HepG2 (cell line): ENCODE results near the gene DDX24. TPM values are rescaled to one million over a fixed set of nuclear protein-coding genes. Genes with fewer than 3 reads are reported as not detected.

Source experiments
- AKNA ChIP-seq: sonication (generic); formaldehyde crosslinking; IDR thresholded peaks from 2 replicates; pipeline ENCODE4 v1.4.0; 2020; ENCODE audit warnings: missing genetic modification reagents, borderline replicate concordance
- DR1 ChIP-seq: sonication (generic); formaldehyde crosslinking; IDR thresholded peaks from 2 replicates; pipeline ENCODE4 v1.8.0; 2021; ENCODE audit warnings: mild to moderate bottlenecking, missing genetic modification reagents, inconsistent platforms
- HMGXB4 ChIP-seq, 2 experiments: sonication (generic) in 1 of 2; formaldehyde crosslinking in 1 of 2; IDR thresholded peaks; 2 replicates each; pipeline versions ENCODE4 v1.4.0 to v1.6.1; 2018 to 2020; ENCODE audit warnings: missing genetic modification reagents in 2 of 2, borderline replicate concordance in 1 of 2, low read depth in 1 of 2, mild to moderate bottlenecking in 1 of 2, missing biosample characterization in 1 of 2
- HNRNPLL ChIP-seq: fragments of 200-400 bp; formaldehyde crosslinking; IDR thresholded peaks from 2 replicates; pipeline ENCODE4 v1.6.1; 2017; ENCODE audit warnings: mild to moderate bottlenecking, low read depth, low read length; ENCODE audit not compliant: poor library complexity, severe bottlenecking
- KDM5B ChIP-seq: sonication (generic); formaldehyde crosslinking; IDR thresholded peaks from 2 replicates; pipeline ENCODE4 v1.4.0; 2020; ENCODE audit warnings: missing genetic modification reagents, mild to moderate bottlenecking, borderline replicate concordance
- KMT2A ChIP-seq: sonication (generic); formaldehyde crosslinking; IDR thresholded peaks from 2 replicates; pipeline ENCODE4 v1.4.0; 2020; ENCODE audit warnings: missing genetic modification reagents
- NFE2 ChIP-seq: sonication (generic); formaldehyde crosslinking; IDR thresholded peaks from 2 replicates; pipeline ENCODE4 v1.4.0; 2020; ENCODE audit warnings: missing genetic modification reagents
- NFRKB ChIP-seq: fragments of 450-650 bp; IDR thresholded peaks from 2 replicates; pipeline ENCODE4 v1.6.1; 2017
- PCBP1 ChIP-seq: fragments of 200-400 bp; formaldehyde crosslinking; IDR thresholded peaks from 2 replicates; pipeline ENCODE4 v1.6.1; 2017; ENCODE audit warnings: mild to moderate bottlenecking, low read depth, low read length, borderline replicate concordance
- REXO4 ChIP-seq: sonication (generic); formaldehyde crosslinking; IDR thresholded peaks from 2 replicates; pipeline ENCODE4 v1.8.0; 2022; ENCODE audit warnings: missing genetic modification reagents, mild to moderate bottlenecking, borderline replicate concordance
- RFX5 ChIP-seq: IDR thresholded peaks from 2 replicates; pipeline ENCODE4 v1.6.1; 2011; ENCODE audit warnings: low read depth, low read length, improper control_type of control experiment
- SPEN ChIP-seq: sonication (generic); formaldehyde crosslinking; IDR thresholded peaks from 2 replicates; pipeline ENCODE4 v1.5.1; 2020; ENCODE audit warnings: low read depth, mild to moderate bottlenecking, missing genetic modification reagents
- THAP11 ChIP-seq: IDR thresholded peaks from 2 replicates; pipeline ENCODE4 v1.6.1; 2016; ENCODE audit warnings: missing biosample characterization, missing genetic modification reagents
- ZFP37 ChIP-seq: sonication (generic); formaldehyde crosslinking; IDR thresholded peaks from 2 replicates; pipeline ENCODE4 v1.4.0; 2020; ENCODE audit warnings: missing genetic modification reagents, borderline replicate concordance
- ZNF276 ChIP-seq: sonication (generic); formaldehyde crosslinking; IDR thresholded peaks from 2 replicates; pipeline ENCODE4 v1.4.0; 2020; ENCODE audit warnings: mild to moderate bottlenecking, low read depth, missing genetic modification reagents
- ZNF333 ChIP-seq: sonication (generic); formaldehyde crosslinking; IDR thresholded peaks from 2 replicates; pipeline ENCODE4 v1.4.0; 2020; ENCODE audit warnings: mild to moderate bottlenecking, missing genetic modification reagents, borderline replicate concordance
- ZZZ3 ChIP-seq: sonication (generic); formaldehyde crosslinking; IDR thresholded peaks from 2 replicates; pipeline ENCODE4 v1.4.0; 2020; ENCODE audit warnings: missing genetic modification reagents, mild to moderate bottlenecking, borderline replicate concordance
- polyA plus RNA-seq, 8 experiments: library from polyadenylated mRNA; depleted of rRNA in 3 of 8; stranded (reverse) in 7 of 8; unstranded in 1 of 8; fragments of >200 nt; fragmentation: Illumina TruSeq in 4 of 8; extraction: Trizol in 4 of 8; gene quantifications; 2 replicates each; pipeline versions ENCODE4 v1.2.1 to v1.2.3, GENCODE V29; 2011 to 2016; ENCODE audit warnings: low read depth in 4 of 8, missing spikeins in 1 of 8, mixed read lengths in 1 of 8; ENCODE audit not compliant: insufficient read depth in 1 of 8
- total RNA-seq, 5 experiments: library from RNA; depleted of rRNA; stranded (reverse); fragments of >200 nt; fragmentation: Illumina TruSeq; extraction: Trizol; gene quantifications; 2 replicates each; pipeline ENCODE4 v1.2.3, GENCODE V29; 2016; ENCODE audit warnings: low read depth in 1 of 5

Gene DDX24
- total and polyA plus RNA-seq, 2 of the 13 experiments (the other 11 are each of a cell fraction or from before 2014, with no cell fraction given), result 67.3 to 149 TPM

- TF ChIP-seq AKNA (no peak), SPEN (CRISPR knock-in tag) (no peak), HMGXB4 (CRISPR knock-in tag; IDR thresholded peaks at IDR 0.05; ENCODE audit: borderline replicate concordance in 1 of 2, low read depth in 1 of 2) (peak; percentile 75 to 78), PCBP1 (no peak), NFE2 (no peak), DR1 (no peak), ZNF276 (0 out of 2 replicates have a peak, but pooled peaks have one; percentile 23), NFRKB (no peak), KDM5B (CRISPR knock-in tag) (peak; percentile 14; the same call in 1 of the 2 replicates), THAP11 (peak; percentile 67), RFX5 (no peak), HNRNPLL (peak; percentile 35), ZZZ3 (CRISPR knock-in tag) (0 out of 2 replicates have a peak, but pooled peaks have one; percentile 33), KMT2A (CRISPR knock-in tag) (0 out of 2 replicates have a peak, but pooled peaks have one; percentile 35), ZNF333 (CRISPR knock-in tag) (no peak), REXO4 (no peak), ZFP37 (no peak)
Measured at GRCh38 chr14:94026173-94026888, 54.7 kb downstream of the DDX24 start, which contains the start of gene OTUB2 (continued).
